IPS DF 6.9 (cell line): Measurements from ENCODE around the gene NME8.

Experiments
- DNase-seq: peaks from one replicate; pipeline ENCODE4 v3.0.0-alpha.2; 2013; ENCODE audit warnings: low read depth, low spot score
- H3K27ac ChIP-seq: one replicate; pipeline ENCODE4 v1.5.1; 2013; ENCODE audit warnings: low read length, control low read depth
- H3K27me3 ChIP-seq: 2 replicates; pipeline ENCODE4 v1.6.1; 2013; ENCODE audit warnings: mild to moderate bottlenecking, low read length; ENCODE audit not compliant: control insufficient read depth, insufficient read depth
- H3K36me3 ChIP-seq: 2 replicates; pipeline ENCODE4 v1.6.1; 2013; ENCODE audit warnings: low read length; ENCODE audit not compliant: control insufficient read depth, insufficient read depth
- H3K4me1 ChIP-seq: 2 replicates; pipeline ENCODE4 v1.6.1; 2013; ENCODE audit warnings: low read length; ENCODE audit not compliant: control insufficient read depth, insufficient read depth
- H3K4me3 ChIP-seq: 2 replicates; pipeline ENCODE4 v1.5.1; 2013; ENCODE audit warnings: mild to moderate bottlenecking, low read length
- H3K9me3 ChIP-seq: 2 replicates; pipeline ENCODE4 v1.6.1; 2013; ENCODE audit warnings: low read length, inconsistent platforms; ENCODE audit not compliant: control insufficient read depth, insufficient read depth
- WGBS: extraction: QIAGEN DNeasy Blood & Tissue Kit; methylation state at CpG from one replicate; pipeline ENCODE4 v1.1.7; 2013; ENCODE audit warnings: mixed read lengths, missing lambda C conversion rate; ENCODE audit not compliant: insufficient read length, insufficient coverage; 5-methylcytosine and 5-hydroxymethylcytosine counted together

Gene NME8

DNA sequence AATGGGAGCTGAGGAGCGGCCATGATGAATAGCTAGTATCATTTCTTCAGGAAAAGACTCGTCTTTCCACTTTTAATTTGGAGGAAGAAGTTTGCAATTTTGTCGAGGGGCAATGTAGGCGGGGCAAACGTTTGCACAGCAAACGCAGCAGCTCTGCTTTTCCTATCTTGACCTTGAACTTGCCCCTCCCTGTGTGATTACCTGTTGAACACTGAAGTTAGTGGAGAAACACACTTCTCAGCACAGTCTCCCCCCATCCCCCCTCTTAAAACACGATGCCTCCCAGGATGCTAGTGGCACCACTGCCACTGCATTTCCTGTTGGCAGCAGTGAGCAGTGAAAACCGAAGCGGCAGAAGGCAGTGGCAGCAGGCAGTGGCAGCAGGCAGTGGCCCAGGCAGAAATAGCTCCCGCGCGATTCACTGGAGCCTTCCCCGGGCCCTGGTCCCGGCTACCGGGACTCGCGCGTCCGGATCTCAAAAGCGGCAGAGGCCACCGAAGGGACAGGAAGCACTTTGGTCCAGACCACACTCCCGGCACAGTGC, 72.0 kb downstream of the NME8 start, which contains the start of gene EPDR1:
Gene EPDR1 (plus strand): TSS at position 336 of the 544 bp plus-strand sequence. CDS start 300 bp downstream, outside the sequence.
- Histone ChIP-seq H3K36me3 (no peaks in the 10 kb centered on the region), H3K27ac (no peak within 1 kb of the TSS), H3K4me3 (peak within 1 kb of the TSS; percentile 67), H3K4me1 (peaks cover 2% of the 10 kb centered on the region; the same call in 1 of the 2 replicates), H3K27me3 (peaks cover 9% of the 10 kb centered on the region; the same call in 1 of the 2 replicates), H3K9me3 (no peaks in the 10 kb centered on the region)
- WGBS, result no CpG with 5 or more reads among the region's 22 CpGs
- no peak for DNase-seq

DNA sequence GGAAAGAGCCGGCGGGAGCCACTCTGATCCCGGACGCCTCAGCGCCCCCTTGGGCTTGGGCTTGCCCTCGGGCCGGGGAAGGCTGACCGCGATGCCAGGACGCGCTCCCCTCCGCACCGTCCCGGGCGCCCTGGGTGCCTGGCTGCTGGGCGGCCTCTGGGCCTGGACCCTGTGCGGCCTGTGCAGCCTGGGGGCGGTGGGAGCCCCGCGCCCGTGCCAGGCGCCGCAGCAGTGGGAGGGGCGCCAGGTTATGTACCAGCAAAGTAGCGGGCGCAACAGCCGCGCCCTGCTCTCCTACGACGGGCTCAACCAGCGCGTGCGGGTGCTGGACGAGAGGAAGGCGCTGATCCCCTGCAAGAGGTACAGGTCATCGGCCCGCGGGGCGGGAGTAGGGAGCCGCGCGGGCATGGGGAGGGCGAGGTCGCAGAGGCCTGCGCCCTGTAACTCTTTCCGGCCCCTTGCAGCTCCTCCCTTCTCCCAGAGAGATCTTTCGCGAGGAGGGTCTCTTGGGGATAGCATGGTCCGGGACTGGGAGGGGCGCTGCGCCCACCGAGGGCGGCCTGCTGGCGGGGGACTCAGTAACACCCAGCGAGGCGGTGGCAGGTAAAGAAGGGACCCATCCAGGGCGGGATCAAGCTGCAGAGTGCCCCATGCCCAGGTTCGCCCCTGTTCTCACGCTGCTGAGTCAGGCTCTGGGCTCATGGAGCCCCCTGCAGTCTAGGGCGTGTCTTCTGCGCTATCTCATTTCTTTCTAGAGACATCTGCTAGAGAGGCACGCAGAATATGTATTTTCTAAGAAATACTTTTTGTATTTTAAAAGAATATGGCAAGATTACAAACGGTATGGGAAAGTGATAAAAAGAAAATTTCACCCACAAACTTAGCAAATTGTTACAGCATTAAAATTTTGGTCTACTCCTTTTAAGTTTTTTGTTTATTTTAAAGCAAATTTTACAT, 72.7 kb downstream of the NME8 start:
- H3K4me1 ChIP-seq, result peaks cover 2% of the 10 kb centered on the region; the same call in 1 of the 2 replicates
- no CpG with 5 or more reads among the region's 63 CpGs for WGBS
- peak overlapping the region; percentile 67 for H3K4me3 ChIP-seq
- no peaks in the 10 kb centered on the region for H3K9me3 ChIP-seq
- no peak for DNase-seq
- peaks cover 2% of the 10 kb centered on the region; the same call in 1 of the 2 replicates for H3K27me3 ChIP-seq
- H3K27ac ChIP-seq, result no peak overlapping the region
- H3K36me3 ChIP-seq, result no peaks in the 10 kb centered on the region

DNA sequence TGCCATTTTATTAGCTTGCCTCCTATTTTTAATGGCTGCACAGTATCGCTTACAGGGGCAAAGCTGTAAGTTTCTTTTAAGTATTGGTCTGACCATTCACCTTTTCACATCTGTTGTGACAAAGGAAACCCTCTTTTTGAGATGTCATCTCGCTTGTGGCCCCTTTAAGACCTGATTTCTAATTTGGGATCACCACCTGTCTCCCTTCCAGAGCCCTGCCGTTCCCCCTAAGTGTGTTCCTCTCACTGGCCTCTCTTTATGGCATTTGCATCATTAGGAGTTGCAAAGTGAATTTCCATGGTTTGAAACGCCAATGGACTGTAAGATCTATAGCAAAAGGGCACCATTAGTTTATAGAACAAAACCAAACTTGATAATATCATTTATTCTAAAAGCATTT, 73.5 kb downstream of the NME8 start:
- no peak overlapping the region for H3K27ac ChIP-seq
- H3K9me3 ChIP-seq, result no peaks in the 10 kb centered on the region
- H3K4me1 ChIP-seq, result no peaks in the 10 kb centered on the region
- no peaks in the 10 kb centered on the region for H3K36me3 ChIP-seq
- H3K27me3 ChIP-seq, result no peaks in the 10 kb centered on the region; the same call in 1 of the 2 replicates
- no CpG with 5 or more reads among the region's 4 CpGs for WGBS
- H3K4me3 ChIP-seq, result no peak overlapping the region
- DNase-seq, result no peak

DNA sequence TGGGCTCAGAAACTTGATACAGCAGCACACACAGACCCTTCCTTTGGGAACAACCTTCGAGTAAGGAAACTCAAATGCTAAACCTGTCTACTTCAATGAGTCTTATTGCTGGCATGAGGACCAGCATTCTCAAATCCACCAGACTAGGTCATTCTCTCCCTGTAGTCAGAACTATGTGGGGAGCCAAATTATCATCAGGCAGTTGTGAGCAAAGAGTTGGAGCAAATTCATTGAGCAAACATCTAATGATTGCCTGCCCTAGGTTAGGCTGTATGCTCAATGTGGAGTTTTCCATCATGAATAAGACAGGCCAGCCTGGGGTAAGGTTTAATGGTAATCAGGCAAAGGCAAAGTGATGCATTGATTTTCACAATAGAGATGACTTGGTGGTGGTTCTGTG, 75.6 kb downstream of the NME8 start:
- no peaks in the 10 kb centered on the region for H3K9me3 ChIP-seq
- WGBS, result no CpG with 5 or more reads among the region's 1 CpG
- H3K36me3 ChIP-seq, result no peaks in the 10 kb centered on the region
- H3K4me3 ChIP-seq, result no peak overlapping the region
- H3K4me1 ChIP-seq, result no peaks in the 10 kb centered on the region
- no peak for DNase-seq
- H3K27ac ChIP-seq, result no peak overlapping the region
- H3K27me3 ChIP-seq, result no peaks in the 10 kb centered on the region

DNA sequence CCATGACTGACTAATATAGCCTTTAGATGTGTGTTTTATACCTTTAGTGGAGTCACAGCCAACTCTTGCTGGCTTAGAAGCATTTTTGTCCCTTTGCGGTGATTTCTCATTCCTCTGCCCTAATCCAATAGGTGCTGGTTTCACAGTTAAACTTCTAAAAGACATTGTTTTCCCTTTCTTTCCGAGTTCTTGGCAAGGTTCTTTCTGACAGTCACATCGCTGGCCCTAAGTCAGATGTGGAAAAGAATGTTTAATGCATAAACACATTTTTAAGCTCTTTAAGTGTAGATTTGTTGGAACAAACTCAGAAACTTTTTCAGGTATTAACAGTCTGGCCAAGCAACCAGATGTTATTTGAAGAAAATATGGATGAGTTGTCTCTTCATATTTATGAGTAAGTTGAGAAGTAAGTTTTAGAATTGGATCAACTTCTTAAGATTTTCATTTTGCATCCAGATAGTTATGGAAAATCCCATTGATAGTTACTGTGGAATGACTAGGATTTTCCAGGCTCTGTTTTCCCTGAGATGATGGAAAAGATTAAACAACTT, 76.2 kb downstream of the NME8 start:
- no peaks in the 10 kb centered on the region for H3K36me3 ChIP-seq
- no CpG with 5 or more reads among the region's 3 CpGs for WGBS
- H3K4me1 ChIP-seq, result no peaks in the 10 kb centered on the region
- no peak overlapping the region for H3K4me3 ChIP-seq
- no peaks in the 10 kb centered on the region for H3K27me3 ChIP-seq
- H3K27ac ChIP-seq, result no peak overlapping the region
- H3K9me3 ChIP-seq, result no peaks in the 10 kb centered on the region
- no peak for DNase-seq

DNA sequence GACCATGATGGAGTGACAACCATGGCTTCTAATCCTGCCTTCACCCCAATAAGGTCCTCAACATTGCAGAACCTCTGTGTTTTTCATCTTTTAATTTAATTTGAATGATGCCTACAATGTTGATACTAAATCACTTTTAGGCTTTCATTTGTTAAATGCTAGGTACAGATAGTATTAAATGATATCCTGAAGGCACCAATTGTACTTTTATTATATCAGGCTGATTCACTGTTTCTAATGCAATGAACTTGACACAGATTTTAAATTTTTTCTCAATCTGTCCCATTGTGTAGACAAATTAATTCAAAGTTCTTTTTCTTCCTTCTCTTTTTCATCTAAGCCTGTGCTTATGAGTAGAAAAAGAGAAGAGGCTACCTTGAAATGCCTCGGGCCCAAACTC, 77.2 kb downstream of the NME8 start:
- no CpG with 5 or more reads among the region's 1 CpG for WGBS
- Histone ChIP-seq H3K27ac (no peak overlapping the region), H3K4me1 (no peaks in the 10 kb centered on the region), H3K27me3 (no peaks in the 10 kb centered on the region), H3K9me3 (no peaks in the 10 kb centered on the region), H3K36me3 (no peaks in the 10 kb centered on the region), H3K4me3 (no peak overlapping the region)
- no peak for DNase-seq

DNA sequence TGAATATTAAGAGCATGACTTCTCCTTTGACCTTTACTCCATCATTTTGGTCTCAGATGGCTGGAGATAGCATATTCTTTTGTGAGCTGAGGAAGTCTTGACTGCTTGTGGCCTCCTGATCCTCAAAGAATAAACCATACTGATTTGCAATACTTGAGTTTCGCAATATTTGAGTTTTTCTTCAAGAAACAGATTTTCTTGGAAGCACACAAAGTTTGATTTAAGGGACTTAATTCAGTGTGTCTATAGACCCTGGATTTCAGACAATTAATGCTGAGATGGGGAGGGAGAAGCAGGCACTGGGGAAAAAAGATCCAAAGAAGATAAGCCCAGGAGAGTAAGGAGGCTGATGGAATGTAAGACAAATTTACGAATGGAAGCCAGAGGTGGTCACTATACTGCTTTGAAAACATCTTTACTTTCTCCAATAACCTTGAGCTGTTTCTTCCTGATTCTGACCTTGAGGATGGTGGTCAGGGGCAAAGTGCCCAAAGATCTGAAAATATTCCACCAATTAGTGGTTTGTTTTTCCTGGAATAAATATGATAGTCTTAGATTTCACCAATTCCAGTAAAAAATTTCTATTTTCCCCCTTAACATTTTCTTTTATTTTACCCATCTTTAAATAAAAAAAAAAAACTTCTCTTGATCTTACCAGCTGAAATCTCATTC, 79.5 kb downstream of the NME8 start:
- Histone ChIP-seq H3K4me1 (no peaks in the 10 kb centered on the region), H3K9me3 (no peaks in the 10 kb centered on the region), H3K27ac (no peak overlapping the region), H3K4me3 (no peak overlapping the region), H3K36me3 (no peaks in the 10 kb centered on the region), H3K27me3 (no peaks in the 10 kb centered on the region)
- no peak for DNase-seq
- no CpG with 5 or more reads among the region's 2 CpGs for WGBS

DNA sequence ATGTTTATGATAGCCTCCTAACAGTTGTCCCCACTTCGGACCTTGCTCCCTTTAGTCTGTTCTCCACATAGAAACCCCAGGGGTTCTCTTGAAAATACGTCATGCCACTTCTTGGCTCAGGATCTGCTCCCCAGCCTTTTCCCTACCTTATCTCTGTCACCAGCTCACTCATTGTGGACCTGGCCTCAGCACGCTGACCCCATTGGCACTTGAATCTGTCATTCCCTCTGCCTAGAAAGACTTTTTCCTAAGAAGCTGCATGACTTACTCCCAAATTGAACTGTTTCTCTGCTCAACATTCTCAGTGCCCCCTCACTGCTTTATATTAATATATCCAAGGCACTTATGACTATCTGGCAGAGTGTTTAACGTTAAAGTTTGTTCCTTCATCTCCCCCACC, 80.5 kb downstream of the NME8 start:
- Histone ChIP-seq H3K27ac (no peak overlapping the region), H3K27me3 (no peaks in the 10 kb centered on the region), H3K9me3 (no peaks in the 10 kb centered on the region), H3K4me1 (no peaks in the 10 kb centered on the region), H3K36me3 (no peaks in the 10 kb centered on the region), H3K4me3 (no peak overlapping the region)
- no peak for DNase-seq
- no CpG with 5 or more reads among the region's 4 CpGs for WGBS

DNA sequence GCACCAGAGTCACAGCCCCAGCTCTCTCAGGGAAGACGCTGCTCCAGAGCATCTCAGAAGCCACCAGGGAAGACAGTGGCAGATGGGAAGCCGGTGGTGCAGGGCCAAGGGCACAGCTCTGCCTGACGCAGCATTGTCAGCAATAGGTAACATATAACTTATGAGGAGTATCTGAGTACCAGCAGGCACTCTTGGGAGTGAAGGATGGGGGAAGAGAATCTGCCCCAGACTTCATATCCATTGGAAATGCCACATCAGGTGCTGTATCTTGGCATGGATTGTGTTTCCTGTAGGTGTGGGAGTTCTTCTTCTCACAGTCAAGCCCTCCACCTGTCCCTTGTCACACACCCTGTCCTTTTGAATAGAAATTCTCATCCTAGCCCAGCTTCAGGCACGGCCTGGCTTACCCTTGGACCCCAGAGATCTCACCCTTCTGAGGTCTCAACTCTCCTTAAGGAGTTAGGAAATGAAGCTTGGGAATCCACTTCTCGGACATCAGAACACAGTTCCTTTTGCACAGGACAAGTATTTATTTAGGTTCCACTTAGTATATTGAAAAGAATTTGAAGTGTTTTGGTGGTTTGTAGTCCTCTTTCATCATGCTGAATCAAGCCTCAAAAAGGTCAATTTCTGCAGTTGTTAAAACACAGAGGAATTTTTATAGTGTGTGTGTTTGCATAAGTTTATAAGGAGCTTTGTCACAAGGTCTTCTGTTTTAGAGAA, 82.0 kb downstream of the NME8 start:
- no CpG with 5 or more reads among the region's 5 CpGs for WGBS
- Histone ChIP-seq H3K9me3 (no peaks in the 10 kb centered on the region), H3K36me3 (no peaks in the 10 kb centered on the region), H3K4me3 (no peak overlapping the region), H3K4me1 (no peaks in the 10 kb centered on the region), H3K27ac (no peak overlapping the region), H3K27me3 (no peaks in the 10 kb centered on the region)
- DNase-seq, result no peak

DNA sequence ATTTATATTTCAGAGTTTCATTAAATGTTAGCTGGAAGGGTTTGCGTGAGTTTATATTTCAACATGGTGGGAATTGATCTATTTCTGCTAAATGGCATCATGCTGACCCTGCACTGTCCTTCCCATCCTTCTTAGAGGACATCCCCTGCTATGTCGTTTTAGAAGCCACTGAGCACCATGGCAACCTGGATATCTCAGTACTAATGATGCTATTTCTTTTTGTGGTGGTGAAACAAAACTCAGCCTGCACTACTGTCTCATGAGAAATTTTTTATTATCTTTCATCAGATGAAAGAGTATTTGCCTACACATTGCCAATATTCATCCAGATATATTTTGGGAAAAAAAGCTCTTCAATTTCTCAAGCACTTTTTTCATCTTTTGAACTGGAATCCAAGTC, 84.1 kb downstream of the NME8 start:
- Histone ChIP-seq H3K4me3 (no peak overlapping the region), H3K27ac (no peak overlapping the region), H3K4me1 (no peaks in the 10 kb centered on the region), H3K36me3 (no peaks in the 10 kb centered on the region), H3K27me3 (no peaks in the 10 kb centered on the region), H3K9me3 (no peaks in the 10 kb centered on the region)
- DNase-seq, result no peak
- WGBS, result no CpG with 5 or more reads among the region's 2 CpGs
